ENCODE results near the gene IPCEF1. TPM values are rescaled to one million over a fixed set of nuclear protein-coding genes. Genes with fewer than 3 reads are reported as not detected.
"Not testable (repeated sequence)": the region's sequence is repeated elsewhere in the genome, so short reads cannot be mapped to it uniquely, and the experiment has no call there.

Gene IPCEF1
- total RNA-seq, 1 experiment from 2014 or later, result 0.52 TPM

GRCh38 chr6:154202339-154202738 is 154.3 kb downstream of the IPCEF1 start:
- no TSS peak for BruUV-seq (replicated peaks)
- no peak for DNase-seq
- H3K36me3 Mint-ChIP-seq (ENCODE audit: insufficient read depth, unreplicated experiment), result no peaks in the 10 kb centered on the region

GRCh38 chr6:154201688-154202087 is 154.9 kb downstream of the IPCEF1 start:
- not testable (repeated sequence) for H3K27ac Mint-ChIP-seq (ENCODE audit: unreplicated experiment); BruUV-seq (replicated peaks)

More at GRCh38 chr6:154202339-154202738, 154.3 kb downstream of the IPCEF1 start:
- H3K27ac Mint-ChIP-seq (ENCODE audit: unreplicated experiment), result no peak overlapping the region
- CTCF ChIA-PET, result no interaction called here
- H3K4me3 Mint-ChIP-seq (ENCODE audit: low read depth, unreplicated experiment), result no peak overlapping the region
- intact Hi-C loops (cut with micrococcal nuclease; ENCODE audit: unreplicated experiment), result no loop called here
- H3K9me3 Mint-ChIP-seq (ENCODE audit: low read depth, unreplicated experiment), result peaks cover 3% of the 10 kb centered on the region
- H3K4me1 Mint-ChIP-seq (ENCODE audit: low read depth, unreplicated experiment), result no peaks in the 10 kb centered on the region
- TF ChIP-seq, protein P1, sequence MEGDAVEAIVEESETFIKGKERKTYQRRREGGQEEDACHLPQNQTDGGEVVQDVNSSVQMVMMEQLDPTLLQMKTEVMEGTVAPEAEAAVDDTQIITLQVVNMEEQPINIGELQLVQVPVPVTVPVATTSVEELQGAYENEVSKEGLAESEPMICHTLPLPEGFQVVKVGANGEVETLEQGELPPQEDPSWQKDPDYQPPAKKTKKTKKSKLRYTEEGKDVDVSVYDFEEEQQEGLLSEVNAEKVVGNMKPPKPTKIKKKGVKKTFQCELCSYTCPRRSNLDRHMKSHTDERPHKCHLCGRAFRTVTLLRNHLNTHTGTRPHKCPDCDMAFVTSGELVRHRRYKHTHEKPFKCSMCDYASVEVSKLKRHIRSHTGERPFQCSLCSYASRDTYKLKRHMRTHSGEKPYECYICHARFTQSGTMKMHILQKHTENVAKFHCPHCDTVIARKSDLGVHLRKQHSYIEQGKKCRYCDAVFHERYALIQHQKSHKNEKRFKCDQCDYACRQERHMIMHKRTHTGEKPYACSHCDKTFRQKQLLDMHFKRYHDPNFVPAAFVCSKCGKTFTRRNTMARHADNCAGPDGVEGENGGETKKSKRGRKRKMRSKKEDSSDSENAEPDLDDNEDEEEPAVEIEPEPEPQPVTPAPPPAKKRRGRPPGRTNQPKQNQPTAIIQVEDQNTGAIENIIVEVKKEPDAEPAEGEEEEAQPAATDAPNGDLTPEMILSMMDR (IDR thresholded peaks at IDR 0.05; ENCODE audit: unreplicated experiment), result no peak
- peaks cover 19% of the 10 kb centered on the region for H3K27me3 Mint-ChIP-seq (ENCODE audit: unreplicated experiment)

GRCh38 chr6:154197196-154197860 is 159.3 kb downstream of the IPCEF1 start:
- H3K4me1 Mint-ChIP-seq (ENCODE audit: low read depth, unreplicated experiment), result no peaks in the 10 kb centered on the region
- H3K9me3 Mint-ChIP-seq (ENCODE audit: low read depth, unreplicated experiment), result no peaks in the 10 kb centered on the region
- TF ChIP-seq, protein P1 (IDR thresholded peaks at IDR 0.05; ENCODE audit: unreplicated experiment), result no peak
- no peaks in the 10 kb centered on the region for H3K27me3 Mint-ChIP-seq (ENCODE audit: unreplicated experiment)
- no peak for DNase-seq
- H3K36me3 Mint-ChIP-seq (ENCODE audit: insufficient read depth, unreplicated experiment), result no peaks in the 10 kb centered on the region
- no TSS peak for BruUV-seq (replicated peaks)
- intact Hi-C loops (cut with micrococcal nuclease; ENCODE audit: unreplicated experiment), result no loop called here
- CTCF ChIA-PET, result no interaction called here
- H3K4me3 Mint-ChIP-seq (ENCODE audit: low read depth, unreplicated experiment), result no peak overlapping the region
- H3K27ac Mint-ChIP-seq (ENCODE audit: unreplicated experiment), result no peak overlapping the region

More at GRCh38 chr6:154201688-154202087, 154.9 kb downstream of the IPCEF1 start:
- peaks cover 19% of the 10 kb centered on the region for H3K27me3 Mint-ChIP-seq (ENCODE audit: unreplicated experiment)
- DNase-seq; H3K4me1 Mint-ChIP-seq (ENCODE audit: low read depth, unreplicated experiment); H3K4me3 Mint-ChIP-seq (ENCODE audit: low read depth, unreplicated experiment); H3K9me3 Mint-ChIP-seq (ENCODE audit: low read depth, unreplicated experiment); H3K36me3 Mint-ChIP-seq (ENCODE audit: insufficient read depth, unreplicated experiment); intact Hi-C loops (cut with micrococcal nuclease; ENCODE audit: unreplicated experiment); CTCF ChIA-PET: not testable (repeated sequence)

DNA sequence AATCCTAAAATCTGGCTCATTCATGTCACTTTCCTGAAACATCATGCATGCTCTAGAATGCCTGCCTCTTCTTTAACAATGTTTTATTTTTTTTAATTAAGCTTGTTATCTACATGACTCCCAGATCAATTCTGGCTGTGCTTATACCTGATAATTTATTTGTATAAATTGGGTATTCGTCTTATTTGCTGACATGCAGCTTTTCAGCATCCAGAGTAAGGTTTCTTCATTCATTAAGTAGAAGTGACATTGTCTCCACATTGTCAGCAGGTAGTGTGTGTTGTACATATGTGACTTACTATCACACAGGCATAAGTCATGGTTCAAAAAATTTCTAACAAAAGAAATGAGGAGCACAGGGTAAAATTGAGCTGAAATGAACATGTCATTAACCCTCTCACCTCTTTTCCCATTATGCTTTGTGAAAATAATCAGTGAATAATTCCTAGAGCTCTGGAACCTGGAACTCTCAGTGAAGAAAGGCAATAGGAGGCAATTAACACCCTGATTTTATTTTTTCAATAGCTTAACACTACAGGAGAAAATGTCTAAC is 160.2 kb downstream of the IPCEF1 start:
- Mint-ChIP-seq H3K4me1 (ENCODE audit: low read depth, unreplicated experiment) (no peaks in the 10 kb centered on the region), H3K4me3 (ENCODE audit: low read depth, unreplicated experiment) (no peak overlapping the region), H3K36me3 (ENCODE audit: insufficient read depth, unreplicated experiment) (no peaks in the 10 kb centered on the region), H3K27ac (ENCODE audit: unreplicated experiment) (no peak overlapping the region), H3K27me3 (ENCODE audit: unreplicated experiment) (no peaks in the 10 kb centered on the region), H3K9me3 (ENCODE audit: low read depth, unreplicated experiment) (no peaks in the 10 kb centered on the region)
- TF ChIP-seq, protein P1 (IDR thresholded peaks at IDR 0.05; ENCODE audit: unreplicated experiment), result no peak
- no TSS peak for BruUV-seq (replicated peaks)
- no peak for DNase-seq
- CTCF ChIA-PET, result interaction anchor here (0.6 kb wide), 1 partner anchor 425 kb away, joined by 10 read pairs; no protein-coding TSS in a partner anchor
- intact Hi-C loops (cut with micrococcal nuclease; ENCODE audit: unreplicated experiment), result no loop called here

- H3K4me1 Mint-ChIP-seq (ENCODE audit: low read depth, unreplicated experiment), result no peaks in the 10 kb centered on the region
- H3K27me3 Mint-ChIP-seq (ENCODE audit: unreplicated experiment), result peaks cover 12% of the 10 kb centered on the region
- intact Hi-C loops (cut with micrococcal nuclease; ENCODE audit: unreplicated experiment), result no loop called here
- CTCF ChIA-PET, result no interaction called here
- no TSS peak for BruUV-seq (replicated peaks)
- no peak for DNase-seq
- no peak overlapping the region for H3K27ac Mint-ChIP-seq (ENCODE audit: unreplicated experiment)
- TF ChIP-seq, protein P1 (IDR thresholded peaks at IDR 0.05; ENCODE audit: unreplicated experiment), result no peak
- H3K4me3 Mint-ChIP-seq (ENCODE audit: low read depth, unreplicated experiment), result no peak overlapping the region
- H3K36me3 Mint-ChIP-seq (ENCODE audit: insufficient read depth, unreplicated experiment), result no peaks in the 10 kb centered on the region
- H3K9me3 Mint-ChIP-seq (ENCODE audit: low read depth, unreplicated experiment), result no peaks in the 10 kb centered on the region
Measured at GRCh38 chr6:154187714-154188113, 168.9 kb downstream of the IPCEF1 start.
